HG02571 (cell line): ENCODE measurements around the gene ADD1.

ENCODE experiments used
- ATAC-seq: cut with Tn5 transposase; IDR thresholded peaks from one replicate; pipeline ENCODE4 v1.9.1; 2021; ENCODE audit warnings: mild to moderate bottlenecking, moderate library complexity; ENCODE audit not compliant: unreplicated experiment

Gene ADD1

DNA sequence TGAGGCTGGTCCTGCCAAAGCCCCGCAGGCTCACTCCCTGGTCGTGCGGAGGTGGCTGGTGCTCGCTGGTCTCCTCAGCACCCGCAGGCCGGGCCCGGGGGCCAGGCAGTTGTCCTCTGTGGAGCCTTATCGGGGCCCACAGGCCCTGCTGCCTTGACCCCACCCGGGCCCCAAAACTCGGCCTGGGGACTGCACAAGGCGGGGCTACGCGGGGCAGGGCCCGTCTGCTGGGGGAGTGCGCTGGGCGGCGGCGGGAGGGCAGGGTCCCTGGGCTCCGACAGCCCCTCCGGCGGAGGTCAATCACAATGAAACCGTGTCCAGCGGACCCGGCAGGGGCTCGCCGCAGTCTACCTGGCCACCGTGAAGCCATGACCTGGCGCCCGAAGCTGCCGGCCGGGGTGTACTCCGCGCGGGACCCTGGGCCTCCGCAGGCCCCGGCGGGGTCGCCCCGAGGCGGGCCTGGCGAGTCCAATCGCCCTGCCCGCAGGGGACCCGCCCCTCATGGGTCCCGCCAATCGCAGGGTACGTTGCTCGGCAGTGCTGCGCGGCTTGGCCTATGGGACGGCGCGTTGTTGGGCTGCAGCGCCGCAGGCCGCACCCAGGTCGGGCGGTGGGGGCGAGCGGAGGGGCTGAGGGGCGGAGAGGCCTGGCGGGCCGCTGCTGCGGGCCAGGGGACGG lies at the start of gene ADD1:
Gene ADD1 (plus strand): TSS at position 582 of the 678 bp plus-strand sequence. CDS start 32,072 bp downstream, outside the sequence.
- ATAC-seq: peak; percentile 80

GRCh38 chr4:2794486-2795299 lies 49.0 kb upstream of the ADD1 start:
- no peak for ATAC-seq

DNA sequence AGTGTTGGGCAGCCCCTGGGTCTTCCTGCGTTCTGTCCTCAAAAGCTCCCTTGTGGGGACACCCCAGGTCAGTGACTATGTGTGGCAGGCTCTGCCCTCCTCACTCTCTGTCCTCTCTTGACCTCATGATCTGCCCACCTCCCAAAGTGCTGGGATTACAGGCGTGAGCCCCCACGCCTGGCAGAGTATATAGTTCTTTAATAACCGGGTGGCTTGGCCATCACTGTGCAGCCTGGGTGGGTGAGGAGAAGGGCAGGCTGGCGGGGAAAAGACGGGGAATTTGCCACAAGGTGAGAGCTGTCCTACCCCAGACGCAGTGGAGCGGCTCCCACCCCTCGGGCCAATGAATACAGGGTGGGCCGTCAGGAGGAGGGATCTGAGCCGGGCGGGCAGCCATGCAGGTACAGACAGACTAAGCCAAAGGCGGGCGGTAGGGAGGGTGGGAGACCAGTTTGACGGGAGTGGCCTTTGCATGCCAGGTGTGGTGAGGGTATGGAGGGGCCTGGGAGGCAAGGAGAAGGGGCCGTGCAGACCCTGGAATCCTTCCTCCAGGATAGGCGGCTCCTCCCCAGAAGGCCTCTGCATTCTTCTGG lies 48.2 kb upstream of the ADD1 start:
- ATAC-seq: no peak

DNA sequence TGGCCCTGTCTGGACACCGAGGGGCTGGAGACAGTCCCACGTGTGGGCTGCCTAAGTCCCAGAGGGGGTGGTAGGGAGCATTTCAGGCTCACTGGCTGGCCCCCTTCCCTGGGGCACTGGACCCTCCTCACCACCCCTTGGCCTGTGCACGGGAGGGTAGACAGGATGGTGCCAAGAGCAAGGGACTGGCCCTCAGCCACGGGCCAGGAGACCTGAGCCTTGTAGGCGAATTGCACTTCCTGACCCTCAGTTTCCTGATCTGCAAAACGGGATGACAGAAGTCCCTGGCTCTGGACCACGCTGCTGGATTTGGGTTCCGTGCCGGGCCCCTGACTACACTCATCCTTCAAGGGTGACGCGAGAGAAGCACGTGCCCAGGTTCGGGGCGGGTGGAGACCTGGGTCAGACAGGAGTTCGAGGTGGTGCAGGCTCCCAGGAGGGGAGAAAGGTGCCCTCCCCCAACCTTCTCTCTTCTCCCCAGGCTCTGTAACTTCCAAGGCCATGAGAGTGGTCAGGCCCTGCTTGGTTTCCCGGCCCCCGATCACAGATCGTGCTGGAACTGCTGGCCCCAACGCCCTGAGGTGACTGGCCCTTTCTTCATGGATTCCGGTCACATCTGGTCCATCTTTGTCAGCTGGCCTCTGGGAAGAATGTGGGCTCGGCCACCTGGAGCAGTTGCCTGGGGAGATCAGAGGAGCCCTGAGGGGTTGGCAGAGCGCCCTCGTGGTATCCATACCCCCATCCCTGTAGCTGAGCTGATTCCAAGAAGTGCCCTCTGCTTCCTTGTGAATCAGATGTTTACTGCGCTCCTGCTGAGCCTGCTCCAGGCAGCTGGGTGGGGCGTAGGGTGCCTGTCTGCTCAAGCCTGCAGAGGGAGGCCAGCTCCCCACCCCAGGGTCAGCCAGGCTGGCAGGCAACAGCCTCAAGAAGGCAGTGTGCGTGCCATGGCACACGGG lies 47.5 kb upstream of the ADD1 start:
- ATAC-seq: no peak

- ATAC-seq: no peak
Observed at GRCh38 chr4:2796849-2797544, 46.6 kb upstream of the ADD1 start.

- ATAC-seq: no peak
Observed at GRCh38 chr4:2797545-2798305, 45.9 kb upstream of the ADD1 start.

GRCh38 chr4:2798399-2799223 lies 45.0 kb upstream of the ADD1 start:
- no peak for ATAC-seq

DNA sequence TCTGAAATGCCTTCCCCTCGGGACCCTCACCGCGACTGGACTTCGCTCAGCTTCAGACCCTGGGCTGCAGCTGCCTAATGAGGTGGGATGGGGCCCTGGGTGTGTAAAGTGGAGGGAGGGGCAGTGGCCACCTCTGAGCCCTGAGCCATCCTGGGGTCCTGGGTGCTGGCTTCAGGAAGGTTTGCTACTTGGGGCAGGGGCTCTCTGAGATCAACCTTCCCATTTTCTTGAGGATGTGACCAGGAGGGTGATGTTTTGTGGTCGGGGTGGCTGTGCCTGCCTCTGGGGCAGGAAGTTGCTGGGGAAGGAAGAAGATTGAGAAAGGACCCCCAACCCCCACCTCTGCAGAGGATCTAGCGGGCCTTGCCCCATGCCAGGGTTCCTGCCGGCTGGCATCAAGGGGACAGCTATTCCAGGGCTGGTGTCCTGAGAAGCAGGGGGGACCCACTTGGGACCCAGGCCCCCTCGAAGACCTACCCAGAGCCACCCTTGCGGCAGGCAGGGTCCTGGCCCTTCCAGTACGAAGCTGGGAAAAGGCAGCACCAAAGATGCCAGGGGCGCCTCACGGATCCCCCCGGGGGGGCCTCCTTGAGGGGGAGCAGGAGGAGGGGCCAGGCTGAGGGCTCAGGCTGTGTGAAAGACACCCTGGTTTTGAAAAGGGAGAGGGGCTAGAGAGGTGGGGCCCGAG lies 44.3 kb upstream of the ADD1 start:
- ATAC-seq: no peak

GRCh38 chr4:2799971-2800690 lies 43.5 kb upstream of the ADD1 start:
- ATAC-seq: no peak

- ATAC-seq: peak; percentile 46
Observed at GRCh38 chr4:2800691-2801596, 42.7 kb upstream of the ADD1 start.

GRCh38 chr4:2802618-2803531 lies 40.8 kb upstream of the ADD1 start:
- ATAC-seq: no peak

DNA sequence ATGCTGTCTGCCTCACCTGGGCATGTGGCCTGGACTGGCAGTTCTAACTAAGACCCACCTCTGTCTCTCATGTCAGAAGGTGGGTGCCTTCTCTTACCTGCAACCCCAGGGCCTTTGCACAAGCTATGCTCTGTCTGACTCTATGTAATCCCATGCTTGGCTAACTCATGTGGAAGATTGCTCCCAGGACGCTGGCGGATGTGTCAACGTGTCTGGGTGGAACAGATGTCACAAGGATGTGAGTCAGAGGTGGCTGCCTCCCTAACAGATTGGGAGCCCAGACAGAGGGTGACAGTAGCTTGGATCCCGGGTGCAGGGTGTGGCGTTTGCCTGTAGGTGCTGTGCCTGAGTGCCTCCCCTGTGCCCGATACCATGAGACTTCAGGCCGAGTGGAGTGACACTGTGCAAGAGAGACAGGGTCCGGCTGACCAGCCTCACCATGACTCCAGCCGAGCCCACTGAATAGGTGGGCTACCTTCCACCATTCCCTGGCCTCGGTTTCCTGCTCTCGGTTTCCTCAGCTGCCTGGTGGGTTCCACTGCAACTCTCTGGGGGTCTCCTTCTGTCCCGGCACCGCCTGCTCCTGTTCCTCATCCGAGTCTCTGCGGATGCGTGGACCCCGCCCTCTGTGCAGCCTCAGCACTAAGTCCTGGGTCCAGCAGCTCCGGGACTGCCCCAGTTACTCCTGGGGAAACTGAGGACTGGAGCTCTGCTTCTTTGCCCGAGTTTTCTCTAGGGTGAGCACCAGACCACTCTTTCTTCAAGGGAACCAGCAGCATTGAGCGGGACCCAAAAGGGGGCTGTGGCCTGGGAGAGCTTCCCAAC lies 39.8 kb upstream of the ADD1 start:
- no peak for ATAC-seq

GRCh38 chr4:2804449-2804972 lies 39.1 kb upstream of the ADD1 start:
- ATAC-seq: no peak

- no peak for ATAC-seq
Observed at GRCh38 chr4:2804973-2805501, 38.6 kb upstream of the ADD1 start.
